HepG2 (cell line): ENCODE data around the gene AADACL4. TPM values are rescaled to one million over a fixed set of nuclear protein-coding genes. Genes with fewer than 3 reads are reported as not detected.

Source experiments
- HINFP ChIP-seq: sonication (generic); formaldehyde crosslinking; IDR thresholded peaks from 2 replicates; pipeline ENCODE4 v1.4.0; 2020; ENCODE audit warnings: low read depth, mild to moderate bottlenecking, missing genetic modification reagents
- HNRNPLL ChIP-seq: fragments of 200-400 bp; formaldehyde crosslinking; IDR thresholded peaks from 2 replicates; pipeline ENCODE4 v1.6.1; 2017; ENCODE audit warnings: mild to moderate bottlenecking, low read depth, low read length; ENCODE audit not compliant: poor library complexity, severe bottlenecking
- IRF9 ChIP-seq: sonication (generic); formaldehyde crosslinking; IDR thresholded peaks from 2 replicates; pipeline ENCODE4 v1.8.0; 2022; ENCODE audit warnings: missing genetic modification reagents, mild to moderate bottlenecking, borderline replicate concordance
- MAFF ChIP-seq: IDR thresholded peaks from 2 replicates; pipeline ENCODE4 v1.6.1; 2011; ENCODE audit warnings: low read depth, low read length, improper control_type of control experiment
- MAFK ChIP-seq, 2 experiments: IDR thresholded peaks in 1 of 2; conservative IDR thresholded peaks in 1 of 2; 2 replicates each; pipeline ENCODE4 v1.6.1; 2011; ENCODE audit warnings: improper control_type of control experiment in 2 of 2, low read length in 2 of 2
- MED13 ChIP-seq: sonication (generic); formaldehyde crosslinking; IDR thresholded peaks from 2 replicates; pipeline ENCODE4 v1.5.0; 2020; ENCODE audit warnings: missing genetic modification reagents
- MXD1 ChIP-seq: sonication (generic); formaldehyde crosslinking; IDR thresholded peaks from 2 replicates; pipeline ENCODE4 v1.4.0; 2020; ENCODE audit warnings: mild to moderate bottlenecking, missing genetic modification reagents
- MYC ChIP-seq: sonication (generic); formaldehyde crosslinking; IDR thresholded peaks from 2 replicates; pipeline ENCODE4 v1.9.0; 2021; ENCODE audit warnings: missing genetic modification reagents, borderline replicate concordance
- NCOA5 ChIP-seq: sonication (generic); formaldehyde crosslinking; IDR thresholded peaks from 2 replicates; pipeline ENCODE4 v1.4.0; 2020; ENCODE audit warnings: missing genetic modification reagents
- PRDM15 ChIP-seq: sonication (generic); formaldehyde crosslinking; IDR thresholded peaks from 2 replicates; pipeline ENCODE4 v1.4.0; 2020; ENCODE audit warnings: missing genetic modification reagents
- SNAPC2 ChIP-seq: sonication (generic); formaldehyde crosslinking; IDR thresholded peaks from 2 replicates; pipeline ENCODE4 v1.8.1; 2022; ENCODE audit warnings: mild to moderate bottlenecking, missing genetic modification reagents
- SRSF9 ChIP-seq: fragments of 200-400 bp; formaldehyde crosslinking; IDR thresholded peaks from 2 replicates; pipeline ENCODE4 v1.6.1; 2018; ENCODE audit warnings: borderline replicate concordance, mild to moderate bottlenecking, low read depth, low read length; ENCODE audit not compliant: insufficient read depth, poor library complexity, severe bottlenecking
- TBX3 ChIP-seq: fragments of 450-650 bp; IDR thresholded peaks from 2 replicates; pipeline ENCODE4 v1.6.1; 2017; ENCODE audit warnings: antibody characterized with exemption, mild to moderate bottlenecking, inconsistent platforms, borderline replicate concordance
- TGIF2 ChIP-seq: IDR thresholded peaks from 2 replicates; pipeline ENCODE4 v1.6.1; 2016; ENCODE audit warnings: control low read depth, missing compliant biosample characterization
- ZEB1 ChIP-seq: IDR thresholded peaks from 2 replicates; pipeline ENCODE4 v1.6.1; 2012; ENCODE audit warnings: mild to moderate bottlenecking, low read depth, inconsistent platforms; ENCODE audit not compliant: insufficient replicate concordance
- ZNF253 ChIP-seq: sonication (generic); formaldehyde crosslinking; IDR thresholded peaks from 2 replicates; pipeline ENCODE4 v1.8.0; 2022; ENCODE audit warnings: mild to moderate bottlenecking, missing genetic modification reagents, borderline replicate concordance
- ZNF3 ChIP-seq: IDR thresholded peaks from 2 replicates; pipeline ENCODE4 v1.7.0; 2017; ENCODE audit warnings: inconsistent platforms
- ZNF362 ChIP-seq: sonication (generic); formaldehyde crosslinking; IDR thresholded peaks from 2 replicates; pipeline ENCODE4 v1.4.0; 2020; ENCODE audit warnings: missing genetic modification reagents, mild to moderate bottlenecking, borderline replicate concordance
- ZNF773 ChIP-seq: sonication (generic); formaldehyde crosslinking; IDR thresholded peaks from 2 replicates; pipeline ENCODE4 v1.4.0; 2020; ENCODE audit warnings: missing genetic modification reagents, borderline replicate concordance
- ZNF792 ChIP-seq: IDR thresholded peaks from 2 replicates; pipeline ENCODE4 v1.6.1; 2016
- ZSCAN29 ChIP-seq: sonication (generic); formaldehyde crosslinking; conservative IDR thresholded peaks from 2 replicates; pipeline ENCODE4 v1.4.0; 2020; ENCODE audit warnings: mild to moderate bottlenecking, missing genetic modification reagents
- polyA plus RNA-seq, 8 experiments: library from polyadenylated mRNA; depleted of rRNA in 3 of 8; stranded (reverse) in 7 of 8; unstranded in 1 of 8; fragments of >200 nt; fragmentation: Illumina TruSeq in 4 of 8; extraction: Trizol in 4 of 8; gene quantifications; 2 replicates each; pipeline versions ENCODE4 v1.2.1 to v1.2.3, GENCODE V29; 2011 to 2016; ENCODE audit warnings: low read depth in 4 of 8, missing spikeins in 1 of 8, mixed read lengths in 1 of 8; ENCODE audit not compliant: insufficient read depth in 1 of 8
- total RNA-seq, 5 experiments: library from RNA; depleted of rRNA; stranded (reverse); fragments of >200 nt; fragmentation: Illumina TruSeq; extraction: Trizol; gene quantifications; 2 replicates each; pipeline ENCODE4 v1.2.3, GENCODE V29; 2016; ENCODE audit warnings: low read depth in 1 of 5

AADACL4 gene
- total and polyA plus RNA-seq, 2 of the 13 experiments (the other 11 are each of a cell fraction or from before 2014, with no cell fraction given): not detected

GRCh38 chr1:12618965-12619791 is 24.7 kb upstream of the AADACL4 start (continued):
- TF ChIP-seq ZSCAN29 (CRISPR knock-in tag): no peak
- TF ChIP-seq ZNF3 (CRISPR knock-in tag): no peak
- TF ChIP-seq MAFF: peak; percentile 37; the same call in 1 of the 2 replicates
- TF ChIP-seq ZNF253 (CRISPR knock-in tag): no peak
- TF ChIP-seq HNRNPLL: peak; percentile 35
- no peak for TF ChIP-seq SRSF9
- TF ChIP-seq TBX3: peak; percentile 34; the same call in 1 of the 2 replicates
- TF ChIP-seq MAFK (conservative IDR thresholded peaks at IDR 0.05 in 1 of 2, IDR thresholded peaks at IDR 0.05 in 1 of 2; ENCODE audit: low read length in 2 of 2): peak; percentile 0 to 33; a peak in 1 of 4 replicates
- peak; percentile 51; the same call in 1 of the 2 replicates for TF ChIP-seq ZNF773 (CRISPR knock-in tag)
- TF ChIP-seq ZNF362 (CRISPR knock-in tag): peak; percentile 57; the same call in 1 of the 2 replicates
- no peak for TF ChIP-seq NCOA5 (CRISPR knock-in tag)
- TF ChIP-seq MED13: peak; percentile 65; the same call in 1 of the 2 replicates
- TF ChIP-seq TGIF2: no peak; the same call in 1 of the 2 replicates
- no peak; the same call in 1 of the 2 replicates for TF ChIP-seq HINFP (CRISPR knock-in tag)
- TF ChIP-seq IRF9 (CRISPR knock-in tag): no peak; the same call in 1 of the 2 replicates
- TF ChIP-seq ZEB1: peak; percentile 61
- no peak for TF ChIP-seq SNAPC2 (CRISPR knock-in tag)
- no peak for TF ChIP-seq PRDM15 (CRISPR knock-in tag)
- peak; percentile 64 for TF ChIP-seq MYC (CRISPR knock-in tag)
- TF ChIP-seq ZNF792: no peak
- peak; percentile 48; the same call in 1 of the 2 replicates for TF ChIP-seq MXD1
